Omental fat pad (tissue), 4 donors: ENCODE measurements around the gene PHC3. TPM values are rescaled to one million over a fixed set of nuclear protein-coding genes. Genes with fewer than 3 reads are reported as not detected.

Experiments
- ATAC-seq: fragments of 150-250 bp; one replicate; pipeline ENCODE4 v1.9.1; 2016; ENCODE audit warnings: mild to moderate bottlenecking, moderate library complexity; ENCODE audit not compliant: low FRiP score
- DNase-seq: peaks from one replicate; pipeline ENCODE4 v3.0.0-alpha.2; 2019; ENCODE audit warnings: low spot score
- small RNA-seq: library from RNA; depleted of rRNA; stranded (forward); fragments of <200 nt; gene quantifications from one replicate; pipeline ENCODE3, GENCODE V24; 2016
- total RNA-seq, 4 donors: library from RNA; depleted of rRNA; stranded (reverse); fragments of >200 nt; gene quantifications; one replicate each; pipeline ENCODE4 v1.1.0, GENCODE V29; 2016
- TF ChIP-seq, protein P1 (sequence below), 3 donors: fragments of 450-650 bp; IDR thresholded peaks; one replicate each; pipeline ENCODE4 v1.5.1; 2016 to 2017; ENCODE audit warnings: antibody characterized with exemption in 3 of 3, mild to moderate bottlenecking in 3 of 3, moderate library complexity in 2 of 3

Gene PHC3
- total RNA-seq, 4 donors from 2014 or later: 48.6 to 56.7 (median 50.9) TPM

DNA sequence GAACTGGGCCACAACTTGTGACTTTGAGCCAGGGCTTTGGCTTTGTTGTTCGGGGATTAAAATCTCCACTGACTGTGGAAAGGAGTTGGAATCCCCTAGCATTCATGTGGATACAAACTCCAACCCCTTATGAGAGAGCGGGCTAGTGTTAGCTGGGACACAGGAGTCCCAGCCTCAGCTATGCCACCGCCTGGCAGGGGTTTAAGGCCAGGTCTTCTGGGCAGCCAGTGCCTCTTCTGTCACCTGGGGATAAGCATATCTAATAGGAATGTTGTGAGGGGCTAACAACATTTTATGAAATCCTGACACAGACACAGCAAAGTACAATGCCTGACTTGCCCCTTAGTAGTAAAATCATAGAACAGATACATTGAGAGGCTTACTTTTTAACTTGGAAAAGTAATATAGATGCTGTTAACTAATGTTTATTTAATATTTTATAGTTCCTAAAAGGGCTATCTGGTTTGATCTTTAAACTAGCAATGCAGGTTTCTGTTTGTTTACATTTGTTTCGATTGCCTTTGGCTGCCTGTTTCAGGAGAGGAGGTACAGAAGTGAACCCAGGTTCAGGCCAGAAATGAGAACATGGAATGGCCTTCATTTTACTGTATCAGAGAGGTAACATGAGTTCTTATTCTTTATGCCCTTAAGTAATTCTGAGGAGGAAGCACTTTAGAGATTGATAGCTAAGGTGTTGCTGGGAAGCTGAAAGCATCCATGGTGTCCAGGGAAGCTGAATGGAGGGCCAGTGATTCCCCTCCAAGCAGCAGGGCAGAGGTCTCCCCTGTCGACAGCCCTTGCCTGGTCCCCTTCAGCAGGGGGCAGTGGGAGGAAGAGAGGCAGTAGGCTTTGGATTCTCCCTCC lies 135.0 kb downstream of the PHC3 start:
- no peak for ATAC-seq
- no peak for DNase-seq
- TF ChIP-seq, protein P1, sequence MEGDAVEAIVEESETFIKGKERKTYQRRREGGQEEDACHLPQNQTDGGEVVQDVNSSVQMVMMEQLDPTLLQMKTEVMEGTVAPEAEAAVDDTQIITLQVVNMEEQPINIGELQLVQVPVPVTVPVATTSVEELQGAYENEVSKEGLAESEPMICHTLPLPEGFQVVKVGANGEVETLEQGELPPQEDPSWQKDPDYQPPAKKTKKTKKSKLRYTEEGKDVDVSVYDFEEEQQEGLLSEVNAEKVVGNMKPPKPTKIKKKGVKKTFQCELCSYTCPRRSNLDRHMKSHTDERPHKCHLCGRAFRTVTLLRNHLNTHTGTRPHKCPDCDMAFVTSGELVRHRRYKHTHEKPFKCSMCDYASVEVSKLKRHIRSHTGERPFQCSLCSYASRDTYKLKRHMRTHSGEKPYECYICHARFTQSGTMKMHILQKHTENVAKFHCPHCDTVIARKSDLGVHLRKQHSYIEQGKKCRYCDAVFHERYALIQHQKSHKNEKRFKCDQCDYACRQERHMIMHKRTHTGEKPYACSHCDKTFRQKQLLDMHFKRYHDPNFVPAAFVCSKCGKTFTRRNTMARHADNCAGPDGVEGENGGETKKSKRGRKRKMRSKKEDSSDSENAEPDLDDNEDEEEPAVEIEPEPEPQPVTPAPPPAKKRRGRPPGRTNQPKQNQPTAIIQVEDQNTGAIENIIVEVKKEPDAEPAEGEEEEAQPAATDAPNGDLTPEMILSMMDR (IDR thresholded peaks at IDR 0.05): no peak

DNA sequence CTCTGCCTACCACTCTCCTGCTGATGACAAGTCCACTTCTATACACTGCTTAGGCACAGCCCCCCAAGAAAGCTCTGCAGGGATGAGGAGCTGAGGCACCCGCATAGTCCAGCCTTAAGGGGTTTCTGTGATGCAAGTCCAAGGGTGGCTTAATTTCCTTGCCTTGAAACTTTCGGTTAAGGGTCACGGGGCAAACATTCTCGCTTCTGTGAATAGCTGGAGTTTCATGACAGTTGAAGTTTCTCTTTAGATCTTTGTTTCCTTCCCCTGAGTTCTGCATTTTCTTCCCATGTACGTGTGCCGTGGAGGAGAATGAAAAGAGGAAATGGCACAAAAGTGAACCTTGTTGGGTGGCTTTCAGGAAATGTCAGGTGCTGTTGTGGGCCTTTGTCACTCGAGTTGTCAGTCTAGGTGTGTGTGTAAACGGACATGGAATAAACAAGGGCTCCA lies 136.7 kb downstream of the PHC3 start:
- no peak for ATAC-seq
- TF ChIP-seq, protein P1 (IDR thresholded peaks at IDR 0.05): no peak
- DNase-seq: no peak

DNA sequence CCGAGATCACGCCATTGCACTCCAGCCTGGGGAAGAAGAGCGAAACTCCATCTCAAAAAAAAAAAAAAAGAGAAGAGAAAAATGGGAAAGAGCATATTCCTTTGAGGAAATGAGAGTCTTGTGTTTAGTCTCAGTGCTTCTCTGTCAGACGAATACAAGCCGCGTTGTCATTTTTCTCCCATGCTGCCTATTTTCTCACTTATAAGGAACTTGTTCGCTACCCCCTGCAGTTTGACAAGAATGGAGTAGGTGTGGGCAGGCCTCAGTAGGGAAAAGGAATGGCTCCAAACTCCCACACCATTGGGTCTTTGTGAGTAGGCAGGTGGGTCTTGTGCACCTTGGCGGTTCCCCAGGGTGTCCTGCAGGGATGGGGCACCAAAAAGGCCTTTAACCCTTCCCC lies 137.3 kb downstream of the PHC3 start:
- ATAC-seq: no peak

DNA sequence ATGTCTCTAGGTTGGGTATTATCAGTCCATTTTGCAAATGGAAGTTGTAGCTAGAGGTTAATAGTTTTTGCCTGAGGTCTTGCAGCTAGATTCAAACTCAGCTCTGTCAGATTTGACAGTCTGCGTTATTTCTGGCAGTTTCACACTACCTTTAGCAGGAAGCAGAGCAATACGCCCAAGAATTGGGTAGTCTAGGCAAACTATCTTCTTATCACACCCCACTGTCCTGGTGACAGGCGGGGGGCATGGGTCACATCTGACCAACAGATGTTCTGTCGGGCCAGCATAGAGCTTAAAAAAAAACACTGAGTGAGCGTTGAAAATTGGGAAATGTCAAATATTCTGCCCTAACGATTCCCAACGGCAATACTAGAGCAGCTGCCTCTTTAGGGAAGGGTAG lies 138.0 kb downstream of the PHC3 start:
- TF ChIP-seq, protein P1 (IDR thresholded peaks at IDR 0.05): no peak
- no peak for ATAC-seq
- no peak for DNase-seq

More for the DNA sequence above, 137.3 kb downstream of the PHC3 start:
- no peak for DNase-seq
- TF ChIP-seq, protein P1 (IDR thresholded peaks at IDR 0.05): no peak

DNA sequence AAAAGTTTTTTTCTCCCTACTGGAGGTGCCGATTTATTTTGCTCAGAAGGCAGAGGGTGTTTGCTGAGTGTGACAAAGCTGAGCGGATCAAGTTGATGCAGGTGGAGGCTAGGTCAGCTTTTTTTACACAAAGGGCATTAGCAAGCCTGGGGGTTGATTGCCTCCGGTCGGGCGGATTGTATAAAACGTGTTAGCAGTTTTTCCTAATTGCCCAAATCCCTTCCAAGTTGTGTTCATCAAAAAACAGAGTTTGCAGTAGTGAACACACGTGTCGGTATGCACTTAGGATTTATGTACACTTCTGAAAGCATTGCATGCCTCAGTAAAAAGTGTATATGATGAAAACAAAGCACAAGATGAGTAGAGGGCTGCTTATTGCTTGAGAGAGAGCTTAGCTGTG lies 141.1 kb downstream of the PHC3 start:
- ATAC-seq: no peak
- TF ChIP-seq, protein P1 (IDR thresholded peaks at IDR 0.05): no peak

DNA sequence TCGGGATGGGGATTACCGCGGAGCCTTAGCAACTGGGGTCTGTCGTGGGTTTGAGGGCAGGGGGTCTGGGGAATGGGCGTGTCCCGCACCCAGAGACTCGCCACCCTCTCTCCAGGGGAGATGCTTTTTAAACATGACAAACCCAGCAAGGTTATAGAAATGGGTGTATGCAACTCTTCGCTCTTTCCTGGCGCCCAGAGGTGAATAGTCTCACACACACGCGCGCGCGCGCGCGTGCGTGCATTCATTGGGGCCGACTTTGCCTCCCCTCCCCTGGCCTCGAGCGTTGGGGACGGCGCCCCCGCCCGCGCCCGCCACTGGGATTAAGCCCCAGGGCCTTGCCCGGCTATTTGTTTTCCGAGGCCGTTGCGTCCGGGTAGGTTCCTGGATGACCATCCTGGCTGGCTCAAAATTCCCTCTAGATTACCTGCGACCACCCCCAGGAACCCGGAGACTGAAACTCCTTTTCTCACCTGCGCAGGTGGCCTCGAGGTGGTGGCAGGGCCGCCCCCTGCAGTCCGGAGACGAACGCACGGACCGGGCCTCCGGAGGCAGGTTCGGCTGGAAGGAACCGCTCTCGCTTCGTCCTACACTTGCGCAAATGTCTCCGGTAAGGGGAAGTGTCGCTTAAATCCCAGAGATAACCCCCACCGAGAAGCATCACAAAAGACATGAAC lies 143.0 kb downstream of the PHC3 start:
- DNase-seq (no peak), ATAC-seq (no peak)
- TF ChIP-seq, protein P1 (IDR thresholded peaks at IDR 0.05): no peak

More for the DNA sequence above, 141.1 kb downstream of the PHC3 start:
- no peak for DNase-seq

Small RNA genes within 50 kb of the gene (small RNA-seq; reads per million reads assigned to genes)
- gene RNU4-38P (not detected), gene RNU6-315P (not detected)

Other genes starting within 250 kb of the PHC3 start
- 10 to 100 TPM; 56.0 to 71.5 (median 67.2) TPM for gene SEC62, start 214.9 kb downstream of the PHC3 start, total RNA-seq
- 10 to 100 TPM in 2 of 4 donors, 1 to 10 TPM in 2; 1.4 to 27.7 (median 9.4) TPM for gene GPR160, start 143.7 kb downstream of the PHC3 start, total RNA-seq
- gene PRKCI, start 40.7 kb upstream of the PHC3 start, total RNA-seq: 10 to 100 TPM; 21.3 to 38.6 (median 32.7) TPM
- gene SKIL, start 176.0 kb upstream of the PHC3 start, total RNA-seq: 10 to 100 TPM; 38.9 to 79.1 (median 54.9) TPM
- gene CLDN11, start 237.1 kb upstream of the PHC3 start, total RNA-seq: 10 to 100 TPM; 24.6 to 57.6 (median 47.8) TPM